Colonic mucosa (tissue), 4 donors: Measurements from ENCODE around the gene DENND1B. TPM values are rescaled to one million over a fixed set of nuclear protein-coding genes. Genes with fewer than 3 reads are reported as not detected.

Source experiments
- DNase-seq: peaks from one replicate; pipeline ENCODE4 v3.0.0-alpha.2; 2020
- H3K27ac ChIP-seq: fragments of 200-600 bp; one replicate; pipeline ENCODE4 v1.8.0; 2021
- H3K27me3 ChIP-seq: fragments of 200-600 bp; one replicate; pipeline ENCODE4 v1.8.0; 2021
- H3K36me3 ChIP-seq: fragments of 200-600 bp; one replicate; pipeline ENCODE4 v1.8.0; 2021
- H3K4me1 ChIP-seq: fragments of 200-600 bp; one replicate; pipeline ENCODE4 v1.8.0; 2021; ENCODE audit warnings: mild to moderate bottlenecking
- H3K4me3 ChIP-seq: fragments of 200-600 bp; one replicate; pipeline ENCODE4 v1.8.0; 2021
- H3K9ac ChIP-seq, 2 donors: one replicate each; pipeline ENCODE4 v1.7.0; 2013; ENCODE audit warnings: control low read depth in 2 of 2, low read depth in 2 of 2, low read length in 2 of 2
- H3K9me3 ChIP-seq: fragments of 200-600 bp; one replicate; pipeline ENCODE4 v1.8.0; 2021
- CTCF ChIP-seq: fragments of 200-600 bp; IDR thresholded peaks from one replicate; pipeline ENCODE4 v1.8.0; 2022; ENCODE audit warnings: antibody characterized with exemption, mild to moderate bottlenecking
- intact Hi-C: fragments of 100-400 bp; cut with DNase I; formaldehyde crosslinking; loops from one replicate; pipeline ENCODE4 v1.14.1; 2022
- total RNA-seq, 2 donors: library from RNA; stranded (reverse); fragmentation: NEBNext Ultra II Directional in 1 of 2; extraction: Animal tissue kit (Norgen Biotek cat#: 25700) in 1 of 2; gene quantifications; one replicate each; pipeline ENCODE4 v1.2.1, GENCODE V29; 2021
- donor health status: healthy.
- donor health status: DM: no; HTN: no; CAD: no.
- donor health status: DM: no; HTN: no; CAD: no.

DENND1B gene
- total RNA-seq, 2 donors from 2014 or later = 19.5 to 25.7 TPM

GRCh38 chr1:197559655-197560054 lies 215.6 kb downstream of the DENND1B start:
- Histone ChIP-seq H3K27ac (no peak overlapping the region), H3K9ac (no peak overlapping the region), H3K4me1 (no peaks in the 10 kb centered on the region), H3K9me3 (no peaks in the 10 kb centered on the region), H3K4me3 (no peak overlapping the region), H3K27me3 (no peaks in the 10 kb centered on the region), H3K36me3 (no peaks in the 10 kb centered on the region)
- no peak for DNase-seq
- intact Hi-C loops = no loop called here
- TF ChIP-seq CTCF = no peak

- no peak for DNase-seq
- H3K9me3 ChIP-seq = no peaks in the 10 kb centered on the region
- no peak overlapping the region for H3K9ac ChIP-seq
- H3K4me1 ChIP-seq = no peaks in the 10 kb centered on the region
- no peak overlapping the region for H3K4me3 ChIP-seq
- intact Hi-C loops = no loop called here
- no peaks in the 10 kb centered on the region for H3K27me3 ChIP-seq
- no peaks in the 10 kb centered on the region for H3K36me3 ChIP-seq
- H3K27ac ChIP-seq = no peak overlapping the region
- TF ChIP-seq CTCF = no peak
These were observed 216.0 kb downstream of the DENND1B start for GRCh38 chr1:197559244-197559643.

GRCh38 chr1:197557302-197557701 lies 218.0 kb downstream of the DENND1B start:
- Histone ChIP-seq H3K36me3 (no peaks in the 10 kb centered on the region), H3K4me1 (no peaks in the 10 kb centered on the region), H3K9ac (no peak overlapping the region), H3K9me3 (no peaks in the 10 kb centered on the region), H3K27me3 (no peaks in the 10 kb centered on the region), H3K4me3 (no peak overlapping the region), H3K27ac (no peak overlapping the region)
- intact Hi-C loops = no loop called here
- no peak for TF ChIP-seq CTCF
- DNase-seq = no peak

- no peaks in the 10 kb centered on the region for H3K9me3 ChIP-seq
- H3K4me3 ChIP-seq = no peak overlapping the region
- no peak for DNase-seq
- H3K27me3 ChIP-seq = no peaks in the 10 kb centered on the region
- TF ChIP-seq CTCF = no peak
- H3K9ac ChIP-seq = no peak overlapping the region
- no peaks in the 10 kb centered on the region for H3K4me1 ChIP-seq
- intact Hi-C loops = no loop called here
- no peaks in the 10 kb centered on the region for H3K36me3 ChIP-seq
- H3K27ac ChIP-seq = no peak overlapping the region
These were observed 222.0 kb downstream of the DENND1B start for GRCh38 chr1:197553281-197553680.

- no peak for TF ChIP-seq CTCF
- Histone ChIP-seq H3K9ac (no peak overlapping the region), H3K4me3 (no peak overlapping the region), H3K36me3 (no peaks in the 10 kb centered on the region), H3K27ac (no peak overlapping the region), H3K9me3 (no peaks in the 10 kb centered on the region), H3K4me1 (no peaks in the 10 kb centered on the region), H3K27me3 (no peaks in the 10 kb centered on the region)
- intact Hi-C loops = no loop called here
- no peak for DNase-seq
These were observed 228.3 kb downstream of the DENND1B start for GRCh38 chr1:197546989-197547388.

GRCh38 chr1:197544553-197544952 lies 230.7 kb downstream of the DENND1B start:
- H3K4me3 ChIP-seq = no peak overlapping the region
- no peak overlapping the region for H3K9ac ChIP-seq
- H3K27ac ChIP-seq = no peak overlapping the region
- no peaks in the 10 kb centered on the region for H3K27me3 ChIP-seq
- H3K4me1 ChIP-seq = no peaks in the 10 kb centered on the region
- intact Hi-C loops = no loop called here
- DNase-seq = no peak
- no peak for TF ChIP-seq CTCF
- H3K9me3 ChIP-seq = no peaks in the 10 kb centered on the region
- no peaks in the 10 kb centered on the region for H3K36me3 ChIP-seq
